Stimulated activated naive CD8-positive, alpha-beta T cell treated with anti-CD3 and anti-CD28 coated beads, Interleukin-15, Interleukin-2, amounts not matched to agents 100 ng/mL and 50 ng/mL, for 24 hours (primary cell): ENCODE results near the gene KCTD18.

Source experiments
- H3K27ac Mint-ChIP-seq: one replicate; pipeline ENCODE4 v1.8.0; 2021; ENCODE audit warnings: mild to moderate bottlenecking, mixed read lengths
- H3K27me3 Mint-ChIP-seq: one replicate; pipeline ENCODE4 v1.8.0; 2021; ENCODE audit warnings: mixed read lengths
- H3K36me3 Mint-ChIP-seq: one replicate; pipeline ENCODE4 v1.8.0; 2021; ENCODE audit warnings: low read depth, mixed read lengths
- H3K4me1 Mint-ChIP-seq: one replicate; pipeline ENCODE4 v1.8.0; 2021; ENCODE audit warnings: low read depth, mixed read lengths
- H3K4me3 Mint-ChIP-seq: one replicate; pipeline ENCODE4 v1.8.0; 2021; ENCODE audit warnings: mild to moderate bottlenecking, mixed read lengths
- H3K9me3 Mint-ChIP-seq: one replicate; pipeline ENCODE4 v1.8.0; 2021; ENCODE audit warnings: mixed read lengths

KCTD18 gene

GRCh38 chr2:200454927-200455801, 54.7 kb downstream of the KCTD18 start:
- H3K4me1 Mint-ChIP-seq, result peaks cover 28% of the 10 kb centered on the region
- H3K27ac Mint-ChIP-seq, result peak overlapping the region; percentile 7
- no peak overlapping the region for H3K4me3 Mint-ChIP-seq
- H3K9me3 Mint-ChIP-seq, result no peaks in the 10 kb centered on the region
- no peaks in the 10 kb centered on the region for H3K27me3 Mint-ChIP-seq
- H3K36me3 Mint-ChIP-seq, result no peaks in the 10 kb centered on the region

GRCh38 chr2:200453853-200454534, 55.9 kb downstream of the KCTD18 start:
- Mint-ChIP-seq H3K9me3 (no peaks in the 10 kb centered on the region), H3K4me3 (no peak overlapping the region), H3K4me1 (peaks cover 31% of the 10 kb centered on the region), H3K27ac (no peak overlapping the region), H3K27me3 (no peaks in the 10 kb centered on the region), H3K36me3 (no peaks in the 10 kb centered on the region)

GRCh38 chr2:200453142-200453852, 56.6 kb downstream of the KCTD18 start:
- no peak overlapping the region for H3K27ac Mint-ChIP-seq
- H3K4me1 Mint-ChIP-seq, result peaks cover 37% of the 10 kb centered on the region
- H3K9me3 Mint-ChIP-seq, result no peaks in the 10 kb centered on the region
- H3K27me3 Mint-ChIP-seq, result no peaks in the 10 kb centered on the region
- no peaks in the 10 kb centered on the region for H3K36me3 Mint-ChIP-seq
- no peak overlapping the region for H3K4me3 Mint-ChIP-seq

GRCh38 chr2:200452377-200452776, 57.5 kb downstream of the KCTD18 start:
- Mint-ChIP-seq H3K4me1 (peaks cover 39% of the 10 kb centered on the region), H3K36me3 (no peaks in the 10 kb centered on the region), H3K27ac (no peak overlapping the region), H3K9me3 (no peaks in the 10 kb centered on the region), H3K4me3 (no peak overlapping the region), H3K27me3 (no peaks in the 10 kb centered on the region)

- H3K4me3 Mint-ChIP-seq, result no peak overlapping the region
- H3K27ac Mint-ChIP-seq, result no peak overlapping the region
- H3K4me1 Mint-ChIP-seq, result peaks cover 48% of the 10 kb centered on the region
- H3K27me3 Mint-ChIP-seq, result no peaks in the 10 kb centered on the region
- no peaks in the 10 kb centered on the region for H3K36me3 Mint-ChIP-seq
- H3K9me3 Mint-ChIP-seq, result no peaks in the 10 kb centered on the region
Observed at GRCh38 chr2:200451511-200451910, 58.4 kb downstream of the KCTD18 start.

GRCh38 chr2:200450288-200450687, 59.6 kb downstream of the KCTD18 start:
- Mint-ChIP-seq H3K4me1 (peaks cover 43% of the 10 kb centered on the region), H3K27me3 (no peaks in the 10 kb centered on the region), H3K36me3 (no peaks in the 10 kb centered on the region), H3K27ac (no peak overlapping the region), H3K4me3 (no peak overlapping the region), H3K9me3 (no peaks in the 10 kb centered on the region)

- no peaks in the 10 kb centered on the region for H3K27me3 Mint-ChIP-seq
- H3K36me3 Mint-ChIP-seq, result no peaks in the 10 kb centered on the region
Observed at GRCh38 chr2:200449149-200449548, 60.7 kb downstream of the KCTD18 start.

GRCh38 chr2:200448455-200448854, 61.4 kb downstream of the KCTD18 start:
- H3K4me3 Mint-ChIP-seq, result no peak overlapping the region
- H3K27me3 Mint-ChIP-seq, result no peaks in the 10 kb centered on the region
- H3K36me3 Mint-ChIP-seq, result no peaks in the 10 kb centered on the region
- H3K9me3 Mint-ChIP-seq, result no peaks in the 10 kb centered on the region
- H3K27ac Mint-ChIP-seq, result no peak overlapping the region
- peaks cover 29% of the 10 kb centered on the region for H3K4me1 Mint-ChIP-seq

More at GRCh38 chr2:200449149-200449548, 60.7 kb downstream of the KCTD18 start:
- H3K4me3 Mint-ChIP-seq, result no peak overlapping the region
- no peaks in the 10 kb centered on the region for H3K9me3 Mint-ChIP-seq
- no peak overlapping the region for H3K27ac Mint-ChIP-seq
- peaks cover 32% of the 10 kb centered on the region for H3K4me1 Mint-ChIP-seq

GRCh38 chr2:200447139-200447855, 62.6 kb downstream of the KCTD18 start:
- no peaks in the 10 kb centered on the region for H3K27me3 Mint-ChIP-seq
- H3K27ac Mint-ChIP-seq, result peak overlapping the region; percentile 32
- no peaks in the 10 kb centered on the region for H3K36me3 Mint-ChIP-seq
- H3K4me1 Mint-ChIP-seq, result peaks cover 29% of the 10 kb centered on the region
- no peak overlapping the region for H3K4me3 Mint-ChIP-seq
- H3K9me3 Mint-ChIP-seq, result no peaks in the 10 kb centered on the region

GRCh38 chr2:200446612-200447011, 63.3 kb downstream of the KCTD18 start:
- no peaks in the 10 kb centered on the region for H3K9me3 Mint-ChIP-seq
- no peaks in the 10 kb centered on the region for H3K27me3 Mint-ChIP-seq
- H3K27ac Mint-ChIP-seq, result peak overlapping the region; percentile 32
- H3K36me3 Mint-ChIP-seq, result no peaks in the 10 kb centered on the region
- H3K4me3 Mint-ChIP-seq, result no peak overlapping the region
- peaks cover 29% of the 10 kb centered on the region for H3K4me1 Mint-ChIP-seq

GRCh38 chr2:200445284-200445683, 64.6 kb downstream of the KCTD18 start:
- Mint-ChIP-seq H3K27ac (no peak overlapping the region), H3K4me3 (no peak overlapping the region), H3K36me3 (peaks cover 4% of the 10 kb centered on the region), H3K27me3 (no peaks in the 10 kb centered on the region), H3K9me3 (no peaks in the 10 kb centered on the region), H3K4me1 (peaks cover 24% of the 10 kb centered on the region)

GRCh38 chr2:200444530-200444929, 65.3 kb downstream of the KCTD18 start:
- Mint-ChIP-seq H3K27ac (no peak overlapping the region), H3K27me3 (no peaks in the 10 kb centered on the region), H3K9me3 (no peaks in the 10 kb centered on the region), H3K36me3 (peaks cover 4% of the 10 kb centered on the region), H3K4me1 (peaks cover 21% of the 10 kb centered on the region), H3K4me3 (no peak overlapping the region)

GRCh38 chr2:200443916-200444315, 66.0 kb downstream of the KCTD18 start:
- Mint-ChIP-seq H3K36me3 (peaks cover 4% of the 10 kb centered on the region), H3K4me1 (peaks cover 19% of the 10 kb centered on the region), H3K9me3 (no peaks in the 10 kb centered on the region), H3K27ac (no peak overlapping the region), H3K4me3 (no peak overlapping the region), H3K27me3 (no peaks in the 10 kb centered on the region)

- Mint-ChIP-seq H3K4me1 (peaks cover 14% of the 10 kb centered on the region), H3K36me3 (peaks cover 4% of the 10 kb centered on the region), H3K27me3 (no peaks in the 10 kb centered on the region), H3K27ac (no peak overlapping the region), H3K4me3 (no peak overlapping the region), H3K9me3 (no peaks in the 10 kb centered on the region)
Observed at GRCh38 chr2:200443376-200443775, 66.5 kb downstream of the KCTD18 start.
